ENCODE results near the gene MGST1. TPM values are rescaled to one million over a fixed set of nuclear protein-coding genes. Genes with fewer than 3 reads are reported as not detected.

MGST1 gene
- total RNA-seq, 1 donor = 72.7 TPM

DNA sequence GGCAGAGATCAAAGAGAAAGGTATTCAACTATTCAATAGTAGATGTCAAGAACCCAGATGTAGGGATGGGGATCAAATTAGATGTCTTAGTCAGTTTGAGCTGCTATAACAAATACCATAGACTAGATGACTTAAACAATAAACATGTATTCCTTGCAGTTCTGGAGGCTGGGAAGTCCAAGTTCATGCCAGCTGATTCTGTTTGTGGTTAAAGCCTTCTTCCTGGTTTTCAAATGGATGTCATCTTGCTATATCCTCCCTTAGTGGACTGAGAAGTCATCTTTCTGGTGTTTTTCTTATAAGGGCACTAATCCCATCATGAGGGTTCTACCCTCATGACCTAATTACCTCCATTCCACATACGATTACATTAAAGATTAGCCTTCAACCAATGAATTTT is 19.5 kb upstream of the MGST1 start:
- no peaks in the 10 kb centered on the region for H4K20me1 ChIP-seq (ENCODE audit: insufficient read depth, low read length)
- peaks cover 8% of the 10 kb centered on the region for H3K4me1 ChIP-seq (ENCODE audit: insufficient read depth, low read length)
- H3K79me2 ChIP-seq (ENCODE audit: insufficient read depth, low read length) = no peaks in the 10 kb centered on the region
- H2AFZ ChIP-seq (ENCODE audit: low read length) = no peak overlapping the region
- no peak overlapping the region for H3K4me2 ChIP-seq (ENCODE audit: insufficient read depth, low read length)
- H3K9me3 ChIP-seq (ENCODE audit: low read depth, low read length) = peaks cover 5% of the 10 kb centered on the region
- no peaks in the 10 kb centered on the region for H3K36me3 ChIP-seq (ENCODE audit: insufficient read depth, low read length)
- H3K27ac ChIP-seq (ENCODE audit: low read depth, low read length) = no peak overlapping the region
- H3K4me3 ChIP-seq (ENCODE audit: insufficient read depth, low read length) = no peak overlapping the region
- no peaks in the 10 kb centered on the region for H3K27me3 ChIP-seq (ENCODE audit: insufficient read depth, low read length)
- TF ChIP-seq, protein P1, sequence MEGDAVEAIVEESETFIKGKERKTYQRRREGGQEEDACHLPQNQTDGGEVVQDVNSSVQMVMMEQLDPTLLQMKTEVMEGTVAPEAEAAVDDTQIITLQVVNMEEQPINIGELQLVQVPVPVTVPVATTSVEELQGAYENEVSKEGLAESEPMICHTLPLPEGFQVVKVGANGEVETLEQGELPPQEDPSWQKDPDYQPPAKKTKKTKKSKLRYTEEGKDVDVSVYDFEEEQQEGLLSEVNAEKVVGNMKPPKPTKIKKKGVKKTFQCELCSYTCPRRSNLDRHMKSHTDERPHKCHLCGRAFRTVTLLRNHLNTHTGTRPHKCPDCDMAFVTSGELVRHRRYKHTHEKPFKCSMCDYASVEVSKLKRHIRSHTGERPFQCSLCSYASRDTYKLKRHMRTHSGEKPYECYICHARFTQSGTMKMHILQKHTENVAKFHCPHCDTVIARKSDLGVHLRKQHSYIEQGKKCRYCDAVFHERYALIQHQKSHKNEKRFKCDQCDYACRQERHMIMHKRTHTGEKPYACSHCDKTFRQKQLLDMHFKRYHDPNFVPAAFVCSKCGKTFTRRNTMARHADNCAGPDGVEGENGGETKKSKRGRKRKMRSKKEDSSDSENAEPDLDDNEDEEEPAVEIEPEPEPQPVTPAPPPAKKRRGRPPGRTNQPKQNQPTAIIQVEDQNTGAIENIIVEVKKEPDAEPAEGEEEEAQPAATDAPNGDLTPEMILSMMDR (IDR thresholded peaks at IDR 0.05; ENCODE audit: extremely low read depth, low read depth, low read length) = no peak
- DNase-seq (ENCODE audit: insufficient read length, low spot score, missing footprints) = no peak

DNA sequence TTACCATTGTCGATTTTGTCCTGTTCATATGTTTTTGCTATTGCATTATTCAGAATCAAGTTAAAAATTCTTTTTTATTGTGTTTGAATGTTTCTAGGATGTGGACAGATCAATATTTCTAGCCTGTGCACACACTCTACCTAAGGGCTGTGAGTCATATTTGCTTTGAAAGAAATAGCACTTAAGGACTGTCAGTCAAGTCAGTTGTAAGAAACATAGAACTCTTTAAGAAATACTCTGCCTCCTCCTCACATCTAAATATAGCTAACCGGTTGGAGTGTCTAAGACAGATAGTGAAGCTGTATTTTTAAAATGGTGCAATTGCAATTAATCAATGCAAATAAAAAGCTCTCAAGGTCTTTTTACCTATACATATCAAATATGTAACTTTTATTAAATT is 17.9 kb upstream of the MGST1 start:
- Histone ChIP-seq H3K27me3 (ENCODE audit: insufficient read depth, low read length) (no peaks in the 10 kb centered on the region), H3K4me3 (ENCODE audit: insufficient read depth, low read length) (no peak overlapping the region), H3K36me3 (ENCODE audit: insufficient read depth, low read length) (no peaks in the 10 kb centered on the region), H3K27ac (ENCODE audit: low read depth, low read length) (no peak overlapping the region), H3K4me1 (ENCODE audit: insufficient read depth, low read length) (no peaks in the 10 kb centered on the region), H3K9me3 (ENCODE audit: low read depth, low read length) (peaks cover 5% of the 10 kb centered on the region), H4K20me1 (ENCODE audit: insufficient read depth, low read length) (no peaks in the 10 kb centered on the region), H3K4me2 (ENCODE audit: insufficient read depth, low read length) (no peak overlapping the region), H3K79me2 (ENCODE audit: insufficient read depth, low read length) (no peaks in the 10 kb centered on the region), H2AFZ (ENCODE audit: low read length) (no peak overlapping the region)
- TF ChIP-seq, protein P1 (IDR thresholded peaks at IDR 0.05; ENCODE audit: extremely low read depth, low read depth, low read length) = no peak
- DNase-seq (ENCODE audit: insufficient read length, low spot score, missing footprints) = no peak

DNA sequence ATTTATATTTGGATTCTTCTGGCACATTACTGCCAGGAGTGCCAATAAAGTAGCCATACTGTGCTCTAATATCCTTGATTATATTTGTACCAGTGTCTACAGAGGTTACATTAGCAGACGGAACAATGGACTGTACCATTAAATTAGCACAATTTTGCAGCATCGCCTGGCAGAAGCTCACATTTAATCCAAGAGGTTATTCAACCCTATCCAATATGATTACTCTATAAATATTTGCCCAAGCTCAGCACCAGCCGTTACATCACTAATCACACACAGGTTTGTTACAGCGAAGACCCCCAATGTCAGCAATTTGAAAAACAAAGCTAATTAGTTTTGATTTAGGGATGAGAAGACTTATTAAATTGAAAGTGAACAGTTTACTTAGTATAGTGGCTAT is 16.9 kb upstream of the MGST1 start:
- Histone ChIP-seq H2AFZ (ENCODE audit: low read length) (no peak overlapping the region), H3K27ac (ENCODE audit: low read depth, low read length) (no peak overlapping the region), H3K27me3 (ENCODE audit: insufficient read depth, low read length) (no peaks in the 10 kb centered on the region), H3K36me3 (ENCODE audit: insufficient read depth, low read length) (no peaks in the 10 kb centered on the region), H4K20me1 (ENCODE audit: insufficient read depth, low read length) (no peaks in the 10 kb centered on the region), H3K4me1 (ENCODE audit: insufficient read depth, low read length) (no peaks in the 10 kb centered on the region), H3K4me2 (ENCODE audit: insufficient read depth, low read length) (no peak overlapping the region), H3K9me3 (ENCODE audit: low read depth, low read length) (peaks cover 5% of the 10 kb centered on the region), H3K4me3 (ENCODE audit: insufficient read depth, low read length) (no peak overlapping the region), H3K79me2 (ENCODE audit: insufficient read depth, low read length) (no peaks in the 10 kb centered on the region)
- DNase-seq (ENCODE audit: insufficient read length, low spot score, missing footprints) = no peak
- TF ChIP-seq, protein P1 (IDR thresholded peaks at IDR 0.05; ENCODE audit: extremely low read depth, low read depth, low read length) = no peak

DNA sequence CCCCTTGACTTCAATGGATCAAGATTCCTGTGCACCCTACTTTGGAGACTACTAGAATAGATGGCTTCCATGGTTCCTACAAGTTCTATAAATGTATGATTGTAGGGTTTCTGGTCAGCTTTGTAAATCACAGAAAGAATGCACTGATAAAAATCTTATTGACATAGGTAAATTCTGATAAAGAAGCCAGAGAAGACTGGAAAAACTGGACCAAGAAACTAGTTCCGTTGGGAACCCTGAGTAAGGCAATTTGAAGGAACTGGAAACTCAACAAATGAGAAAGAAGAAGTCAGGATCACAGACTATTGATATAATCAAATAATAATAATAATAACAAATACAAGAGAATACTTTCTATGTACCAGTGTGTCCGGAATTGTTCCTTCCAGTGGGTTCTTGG is 15.4 kb upstream of the MGST1 start:
- TF ChIP-seq, protein P1 (IDR thresholded peaks at IDR 0.05; ENCODE audit: extremely low read depth, low read depth, low read length) = no peak

More for the DNA sequence above, 15.4 kb upstream of the MGST1 start:
- Histone ChIP-seq H3K36me3 (ENCODE audit: insufficient read depth, low read length) (no peaks in the 10 kb centered on the region), H2AFZ (ENCODE audit: low read length) (no peak overlapping the region), H4K20me1 (ENCODE audit: insufficient read depth, low read length) (no peaks in the 10 kb centered on the region), H3K4me2 (ENCODE audit: insufficient read depth, low read length) (no peak overlapping the region), H3K4me3 (ENCODE audit: insufficient read depth, low read length) (no peak overlapping the region), H3K9me3 (ENCODE audit: low read depth, low read length) (peaks cover 5% of the 10 kb centered on the region), H3K4me1 (ENCODE audit: insufficient read depth, low read length) (no peaks in the 10 kb centered on the region), H3K27me3 (ENCODE audit: insufficient read depth, low read length) (no peaks in the 10 kb centered on the region), H3K79me2 (ENCODE audit: insufficient read depth, low read length) (no peaks in the 10 kb centered on the region), H3K27ac (ENCODE audit: low read depth, low read length) (no peak overlapping the region)
- no peak for DNase-seq (ENCODE audit: insufficient read length, low spot score, missing footprints)
